Gastrocnemius medialis (tissue), 4 donors: ENCODE results near the gene PTAR1.

ENCODE experiments used
- CTCF ChIP-seq, 5 experiments: fragments of 450-650 bp in 3 of 5; fragments of 200-600 bp in 2 of 5; sonication (generic) in 2 of 5; IDR thresholded peaks in 4 of 5; conservative IDR thresholded peaks in 1 of 5; 1 replicate in 4 of 5; 2 replicates in 1 of 5; pipeline ENCODE4 v1.5.1; 2016 to 2019; ENCODE audit warnings: antibody characterized with exemption in 5 of 5, mild to moderate bottlenecking in 3 of 5, moderate library complexity in 3 of 5
- POLR2A ChIP-seq, 2 donors: fragments of 450-650 bp; IDR thresholded peaks; one replicate each; pipeline ENCODE4 v1.6.1; 2017; ENCODE audit warnings: antibody characterized with exemption in 2 of 2, mild to moderate bottlenecking in 2 of 2, moderate library complexity in 2 of 2

DNA sequence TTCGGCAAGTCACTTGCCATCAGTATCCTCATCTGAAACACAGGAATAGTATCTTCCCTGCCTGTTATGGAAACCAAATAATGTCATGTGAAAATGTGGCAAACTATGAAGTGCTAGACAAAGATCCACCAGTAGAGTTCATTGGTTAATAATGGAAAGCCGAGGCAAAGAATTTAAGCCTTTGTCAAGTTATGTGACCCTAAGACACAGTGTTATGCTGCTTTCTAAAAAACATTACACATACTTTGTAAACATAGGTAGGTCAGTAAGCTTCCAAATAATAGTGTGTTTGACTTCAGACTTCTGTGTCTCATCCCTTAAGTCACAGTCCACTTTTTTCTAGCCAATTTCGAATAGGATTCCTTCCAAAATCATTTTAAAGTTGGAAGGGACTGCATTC lies 6.0 kb downstream of the PTAR1 start:
- TF ChIP-seq CTCF (IDR thresholded peaks at IDR 0.05 in 4 of 5, conservative IDR thresholded peaks at IDR 0.05 in 1 of 5) (no peak), POLR2A (IDR thresholded peaks at IDR 0.05) (no peak)
